HEK293 (cell line): ENCODE results near the gene TNS1.

Experiments
- CTCF ChIA-PET: fragments of 350-600 bp; formaldehyde crosslinking; extraction: SDS; loops from one replicate; lab custom pipeline; 2021; ENCODE audit warnings: antibody characterized with exemption; lab: Yijun Ruan, JAX
- POLR2A ChIA-PET: fragments of 300-600 bp; formaldehyde crosslinking; extraction: SDS; loops from one replicate; lab custom pipeline; 2020; ENCODE audit warnings: antibody characterized with exemption, inconsistent platforms; lab: Yijun Ruan, JAX
- H3K27ac ChIP-seq: fragments of 200-500 bp; sonication (Bioruptor generic); 2 replicates; pipeline ENCODE4 v1.5.1; 2014; ENCODE audit warnings: low read depth, low read length, control low read depth, inconsistent platforms; ENCODE audit errors: extremely low read depth
- H3K36me3 ChIP-seq, 2 experiments: fragments of 200-500 bp in 1 of 2; sonication (Bioruptor generic) in 1 of 2; 1 replicate in 1 of 2; 2 replicates in 1 of 2; pipeline ENCODE4 v1.5.1; 2014 to 2017; ENCODE audit warnings: inconsistent platforms in 2 of 2, low read length in 2 of 2; ENCODE audit not compliant: control insufficient read depth in 2 of 2, insufficient read depth in 1 of 2
- H3K4me1 ChIP-seq: fragments of 200-500 bp; sonication (Bioruptor generic); 2 replicates; pipeline ENCODE4 v1.5.1; 2014; ENCODE audit warnings: mild to moderate bottlenecking, low read length, inconsistent platforms; ENCODE audit not compliant: control insufficient read depth, insufficient read depth
- H3K4me3 ChIP-seq: 2 replicates; pipeline ENCODE4 v1.5.1; 2011; ENCODE audit warnings: low read depth, mild to moderate bottlenecking, control low read depth, low read length, moderate library complexity
- H3K9me3 ChIP-seq: fragments of 200-500 bp; sonication (Bioruptor generic); 2 replicates; pipeline ENCODE4 v1.5.1; 2014; ENCODE audit warnings: low read depth, low read length, inconsistent platforms; ENCODE audit not compliant: control insufficient read depth, insufficient read depth
- EGR2 ChIP-seq: fragments of 450-650 bp; formaldehyde crosslinking; IDR thresholded peaks from 2 replicates; pipeline ENCODE4 v1.5.1; 2016; ENCODE audit warnings: low read depth, missing biosample characterization, missing genetic modification characterization
- SP2 ChIP-seq: fragments of 450-650 bp; formaldehyde crosslinking; IDR thresholded peaks from 2 replicates; pipeline ENCODE4 v1.5.1; 2016; ENCODE audit warnings: missing biosample characterization, missing genetic modification characterization
- TRIM28 ChIP-seq: IDR thresholded peaks from 2 replicates; pipeline ENCODE4 v1.6.1; 2011; ENCODE audit warnings: low read length, control low read depth, borderline replicate concordance
- ZFHX2 ChIP-seq: fragments of 450-650 bp; formaldehyde crosslinking; conservative IDR thresholded peaks from 2 replicates; pipeline ENCODE4 v1.5.1; 2016; ENCODE audit warnings: missing biosample characterization, missing genetic modification characterization
- ZNF10 ChIP-seq: fragments of 450-650 bp; formaldehyde crosslinking; IDR thresholded peaks from 2 replicates; pipeline ENCODE4 v1.5.1; 2017; ENCODE audit warnings: missing biosample characterization, missing genetic modification characterization
- ZNF112 ChIP-seq: fragments of 450-650 bp; formaldehyde crosslinking; IDR thresholded peaks from 2 replicates; pipeline ENCODE4 v1.5.0; 2017; ENCODE audit warnings: missing biosample characterization, missing genetic modification characterization
- ZNF184 ChIP-seq: fragments of 450-650 bp; IDR thresholded peaks from 2 replicates; pipeline ENCODE4 v1.5.1; 2018; ENCODE audit warnings: missing biosample characterization, mild to moderate bottlenecking, missing genetic modification characterization
- ZNF23 ChIP-seq: fragments of 450-650 bp; formaldehyde crosslinking; IDR thresholded peaks from 2 replicates; pipeline ENCODE4 v1.5.1; 2016; ENCODE audit warnings: missing biosample characterization, missing genetic modification characterization, borderline replicate concordance
- ZNF266 ChIP-seq: fragments of 450-650 bp; formaldehyde crosslinking; IDR thresholded peaks from 2 replicates; pipeline ENCODE4 v1.5.1; 2016; ENCODE audit warnings: missing biosample characterization, missing genetic modification characterization, low read depth
- ZNF366 ChIP-seq: fragments of 450-650 bp; formaldehyde crosslinking; conservative IDR thresholded peaks from 2 replicates; pipeline ENCODE4 v1.5.1; 2016; ENCODE audit warnings: missing biosample characterization, missing genetic modification characterization
- ZNF48 ChIP-seq: fragments of 450-650 bp; formaldehyde crosslinking; IDR thresholded peaks from 2 replicates; pipeline ENCODE4 v1.5.1; 2016; ENCODE audit warnings: missing biosample characterization, missing genetic modification characterization
- ZNF670 ChIP-seq: fragments of 450-650 bp; formaldehyde crosslinking; IDR thresholded peaks from 2 replicates; pipeline ENCODE4 v1.5.1; 2016; ENCODE audit warnings: missing biosample characterization, missing genetic modification characterization, low read depth
- ZNF677 ChIP-seq: fragments of 450-650 bp; IDR thresholded peaks from 2 replicates; pipeline ENCODE4 v1.5.0; 2018; ENCODE audit warnings: missing biosample characterization, mild to moderate bottlenecking, missing genetic modification characterization, moderate library complexity
- ZNF792 ChIP-seq: fragments of 450-650 bp; formaldehyde crosslinking; IDR thresholded peaks from 2 replicates; pipeline ENCODE4 v1.5.1; 2016; ENCODE audit warnings: missing biosample characterization, missing genetic modification characterization
- ZNF843 ChIP-seq: fragments of 450-650 bp; formaldehyde crosslinking; IDR thresholded peaks from 2 replicates; pipeline ENCODE4 v1.5.1; 2016; ENCODE audit warnings: missing biosample characterization, missing genetic modification characterization
- TF ChIP-seq, protein P1 (sequence below): fragments of 450-650 bp; formaldehyde crosslinking; IDR thresholded peaks from 2 replicates; pipeline ENCODE4 v1.5.1; 2016; ENCODE audit warnings: missing biosample characterization, missing genetic modification characterization
- TF ChIP-seq, protein P2 (sequence below): fragments of 450-650 bp; formaldehyde crosslinking; IDR thresholded peaks from 2 replicates; pipeline ENCODE4 v1.5.1; 2016; ENCODE audit warnings: missing biosample characterization, missing genetic modification characterization
- TF ChIP-seq, protein P3 (sequence below): fragments of 450-650 bp; formaldehyde crosslinking; IDR thresholded peaks from 2 replicates; pipeline ENCODE4 v1.5.1; 2017; ENCODE audit warnings: missing biosample characterization, missing genetic modification characterization
- TF ChIP-seq, protein P4 (sequence below): fragments of 450-650 bp; formaldehyde crosslinking; IDR thresholded peaks from 2 replicates; pipeline ENCODE4 v1.5.1; 2017; ENCODE audit warnings: missing biosample characterization, missing genetic modification characterization
- TF ChIP-seq, protein P5 (sequence below): fragments of 450-650 bp; formaldehyde crosslinking; IDR thresholded peaks from 2 replicates; pipeline ENCODE4 v1.5.1; 2016; ENCODE audit warnings: missing biosample characterization, missing genetic modification characterization
- TF ChIP-seq, protein P6 (sequence below): fragments of 450-650 bp; formaldehyde crosslinking; IDR thresholded peaks from 2 replicates; pipeline ENCODE4 v1.5.1; 2016; ENCODE audit warnings: missing biosample characterization, missing genetic modification characterization
- TF ChIP-seq, protein P7 (sequence below): fragments of 450-650 bp; formaldehyde crosslinking; IDR thresholded peaks from 2 replicates; pipeline ENCODE4 v1.5.1; 2016; ENCODE audit warnings: missing biosample characterization, missing genetic modification characterization

The TNS1 gene

DNA sequence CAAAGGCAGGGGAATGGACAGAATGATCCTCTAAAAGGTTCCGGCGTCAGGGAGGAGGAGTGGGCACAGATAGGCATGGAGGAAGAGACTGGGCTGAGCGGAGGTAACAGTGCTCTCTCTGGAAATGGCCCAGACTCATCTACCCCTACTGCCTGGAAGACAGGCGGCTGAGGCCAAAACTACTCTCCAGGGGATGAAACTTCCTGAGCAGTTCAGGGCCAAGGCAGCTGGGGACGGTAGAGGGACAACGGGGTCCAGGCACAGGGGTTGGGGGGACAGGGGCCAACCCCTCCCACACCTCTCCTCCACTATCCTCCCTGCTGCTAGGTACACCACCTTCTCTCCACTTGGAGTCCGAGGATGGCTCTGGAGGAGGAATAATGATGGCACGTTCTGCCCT, 94.3 kb downstream of the TNS1 start (continued):
- TF ChIP-seq, protein P1, sequence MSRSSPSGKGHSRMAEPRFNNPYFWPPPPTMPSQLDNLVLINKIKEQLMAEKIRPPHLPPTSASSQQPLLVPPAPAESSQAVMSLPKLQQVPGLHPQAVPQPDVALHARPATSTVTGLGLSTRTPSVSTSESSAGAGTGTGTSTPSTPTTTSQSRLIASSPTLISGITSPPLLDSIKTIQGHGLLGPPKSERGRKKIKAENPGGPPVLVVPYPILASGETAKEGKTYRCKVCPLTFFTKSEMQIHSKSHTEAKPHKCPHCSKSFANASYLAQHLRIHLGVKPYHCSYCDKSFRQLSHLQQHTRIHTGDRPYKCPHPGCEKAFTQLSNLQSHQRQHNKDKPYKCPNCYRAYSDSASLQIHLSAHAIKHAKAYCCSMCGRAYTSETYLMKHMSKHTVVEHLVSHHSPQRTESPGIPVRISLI (tag by site-specific recombination), result no peak
- TF ChIP-seq ZNF48 (tag by site-specific recombination), result no peak
- TF ChIP-seq ZNF112 (tag by site-specific recombination), result no peak
- TF ChIP-seq ZNF677 (tag by site-specific recombination), result no peak
- TF ChIP-seq ZNF184 (tag by site-specific recombination), result no peak
- TF ChIP-seq ZNF266 (tag by site-specific recombination), result no peak
- TF ChIP-seq, protein P2, sequence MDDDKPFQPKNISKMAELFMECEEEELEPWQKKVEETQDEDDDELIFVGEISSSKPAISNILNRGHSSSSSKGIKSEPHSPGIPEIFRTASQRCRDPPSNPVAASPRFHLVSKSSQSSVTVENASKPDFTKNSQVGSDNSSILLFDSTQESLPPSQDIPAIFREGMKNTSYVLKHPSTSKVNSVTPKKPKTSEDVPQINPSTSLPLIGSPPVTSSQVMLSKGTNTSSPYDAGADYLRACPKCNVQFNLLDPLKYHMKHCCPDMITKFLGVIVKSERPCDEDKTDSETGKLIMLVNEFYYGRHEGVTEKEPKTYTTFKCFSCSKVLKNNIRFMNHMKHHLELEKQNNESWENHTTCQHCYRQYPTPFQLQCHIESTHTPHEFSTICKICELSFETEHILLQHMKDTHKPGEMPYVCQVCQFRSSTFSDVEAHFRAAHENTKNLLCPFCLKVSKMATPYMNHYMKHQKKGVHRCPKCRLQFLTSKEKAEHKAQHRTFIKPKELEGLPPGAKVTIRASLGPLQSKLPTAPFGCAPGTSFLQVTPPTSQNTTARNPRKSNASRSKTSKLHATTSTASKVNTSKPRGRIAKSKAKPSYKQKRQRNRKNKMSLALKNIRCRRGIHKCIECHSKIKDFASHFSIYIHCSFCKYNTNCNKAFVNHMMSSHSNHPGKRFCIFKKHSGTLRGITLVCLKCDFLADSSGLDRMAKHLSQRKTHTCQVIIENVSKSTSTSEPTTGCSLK, result no peak
- TF ChIP-seq, protein P3, sequence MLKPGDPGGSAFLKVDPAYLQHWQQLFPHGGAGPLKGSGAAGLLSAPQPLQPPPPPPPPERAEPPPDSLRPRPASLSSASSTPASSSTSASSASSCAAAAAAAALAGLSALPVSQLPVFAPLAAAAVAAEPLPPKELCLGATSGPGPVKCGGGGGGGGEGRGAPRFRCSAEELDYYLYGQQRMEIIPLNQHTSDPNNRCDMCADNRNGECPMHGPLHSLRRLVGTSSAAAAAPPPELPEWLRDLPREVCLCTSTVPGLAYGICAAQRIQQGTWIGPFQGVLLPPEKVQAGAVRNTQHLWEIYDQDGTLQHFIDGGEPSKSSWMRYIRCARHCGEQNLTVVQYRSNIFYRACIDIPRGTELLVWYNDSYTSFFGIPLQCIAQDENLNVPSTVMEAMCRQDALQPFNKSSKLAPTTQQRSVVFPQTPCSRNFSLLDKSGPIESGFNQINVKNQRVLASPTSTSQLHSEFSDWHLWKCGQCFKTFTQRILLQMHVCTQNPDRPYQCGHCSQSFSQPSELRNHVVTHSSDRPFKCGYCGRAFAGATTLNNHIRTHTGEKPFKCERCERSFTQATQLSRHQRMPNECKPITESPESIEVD (tag by site-specific recombination), result no peak
- TF ChIP-seq SP2 (tag by site-specific recombination), result no peak

DNA sequence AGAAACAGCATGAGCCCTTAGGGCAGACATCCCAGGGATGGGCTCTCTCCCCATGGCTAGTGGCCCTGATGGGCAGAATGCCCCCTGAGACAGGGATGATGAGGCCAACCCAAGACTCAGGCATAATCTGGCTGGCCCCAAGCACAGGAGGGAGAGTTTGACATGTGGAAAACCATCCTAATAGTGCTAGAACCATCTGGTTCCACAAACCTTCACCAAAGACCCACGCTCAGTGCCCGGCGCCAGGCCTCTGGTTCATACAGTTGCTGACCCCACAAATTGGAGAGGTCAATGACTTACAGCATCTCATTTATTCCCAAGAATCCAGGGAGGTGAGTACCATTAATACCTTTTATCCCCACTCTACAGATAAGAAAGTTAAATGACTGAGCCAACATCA, 95.5 kb downstream of the TNS1 start:
- H3K4me1 ChIP-seq, result no peaks in the 10 kb centered on the region

More for the DNA sequence above, 95.5 kb downstream of the TNS1 start:
- POLR2A ChIA-PET, result no interaction called here
- CTCF ChIA-PET, result no interaction called here
- no peaks in the 10 kb centered on the region for H3K36me3 ChIP-seq
- no peaks in the 10 kb centered on the region for H3K9me3 ChIP-seq
- H3K27ac ChIP-seq, result no peak overlapping the region
- TF ChIP-seq, protein P4, sequence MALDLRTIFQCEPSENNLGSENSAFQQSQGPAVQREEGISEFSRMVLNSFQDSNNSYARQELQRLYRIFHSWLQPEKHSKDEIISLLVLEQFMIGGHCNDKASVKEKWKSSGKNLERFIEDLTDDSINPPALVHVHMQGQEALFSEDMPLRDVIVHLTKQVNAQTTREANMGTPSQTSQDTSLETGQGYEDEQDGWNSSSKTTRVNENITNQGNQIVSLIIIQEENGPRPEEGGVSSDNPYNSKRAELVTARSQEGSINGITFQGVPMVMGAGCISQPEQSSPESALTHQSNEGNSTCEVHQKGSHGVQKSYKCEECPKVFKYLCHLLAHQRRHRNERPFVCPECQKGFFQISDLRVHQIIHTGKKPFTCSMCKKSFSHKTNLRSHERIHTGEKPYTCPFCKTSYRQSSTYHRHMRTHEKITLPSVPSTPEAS (tag by site-specific recombination), result no peak
- TF ChIP-seq ZNF670 (tag by site-specific recombination) (no peak), EGR2 (no peak), ZNF366 (tag by site-specific recombination) (no peak), TRIM28 (no peak), ZNF843 (tag by site-specific recombination) (no peak), ZNF792 (tag by site-specific recombination) (no peak), ZNF23 (tag by site-specific recombination) (no peak), ZFHX2 (tag by site-specific recombination) (no peak), ZNF10 (no peak)
- TF ChIP-seq, protein P5, sequence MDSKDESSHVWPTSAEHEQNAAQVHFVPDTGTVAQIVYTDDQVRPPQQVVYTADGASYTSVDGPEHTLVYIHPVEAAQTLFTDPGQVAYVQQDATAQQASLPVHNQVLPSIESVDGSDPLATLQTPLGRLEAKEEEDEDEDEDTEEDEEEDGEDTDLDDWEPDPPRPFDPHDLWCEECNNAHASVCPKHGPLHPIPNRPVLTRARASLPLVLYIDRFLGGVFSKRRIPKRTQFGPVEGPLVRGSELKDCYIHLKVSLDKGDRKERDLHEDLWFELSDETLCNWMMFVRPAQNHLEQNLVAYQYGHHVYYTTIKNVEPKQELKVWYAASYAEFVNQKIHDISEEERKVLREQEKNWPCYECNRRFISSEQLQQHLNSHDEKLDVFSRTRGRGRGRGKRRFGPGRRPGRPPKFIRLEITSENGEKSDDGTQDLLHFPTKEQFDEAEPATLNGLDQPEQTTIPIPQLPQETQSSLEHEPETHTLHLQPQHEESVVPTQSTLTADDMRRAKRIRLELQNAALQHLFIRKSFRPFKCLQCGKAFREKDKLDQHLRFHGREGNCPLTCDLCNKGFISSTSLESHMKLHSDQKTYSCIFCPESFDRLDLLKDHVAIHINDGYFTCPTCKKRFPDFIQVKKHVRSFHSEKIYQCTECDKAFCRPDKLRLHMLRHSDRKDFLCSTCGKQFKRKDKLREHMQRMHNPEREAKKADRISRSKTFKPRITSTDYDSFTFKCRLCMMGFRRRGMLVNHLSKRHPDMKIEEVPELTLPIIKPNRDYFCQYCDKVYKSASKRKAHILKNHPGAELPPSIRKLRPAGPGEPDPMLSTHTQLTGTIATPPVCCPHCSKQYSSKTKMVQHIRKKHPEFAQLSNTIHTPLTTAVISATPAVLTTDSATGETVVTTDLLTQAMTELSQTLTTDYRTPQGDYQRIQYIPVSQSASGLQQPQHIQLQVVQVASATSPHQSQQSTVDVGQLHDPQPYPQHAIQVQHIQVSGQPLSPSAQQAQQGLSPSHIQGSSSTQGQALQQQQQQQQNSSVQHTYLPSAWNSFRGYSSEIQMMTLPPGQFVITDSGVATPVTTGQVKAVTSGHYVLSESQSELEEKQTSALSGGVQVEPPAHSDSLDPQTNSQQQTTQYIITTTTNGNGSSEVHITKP (tag by site-specific recombination), result no peak
- TF ChIP-seq, protein P6, sequence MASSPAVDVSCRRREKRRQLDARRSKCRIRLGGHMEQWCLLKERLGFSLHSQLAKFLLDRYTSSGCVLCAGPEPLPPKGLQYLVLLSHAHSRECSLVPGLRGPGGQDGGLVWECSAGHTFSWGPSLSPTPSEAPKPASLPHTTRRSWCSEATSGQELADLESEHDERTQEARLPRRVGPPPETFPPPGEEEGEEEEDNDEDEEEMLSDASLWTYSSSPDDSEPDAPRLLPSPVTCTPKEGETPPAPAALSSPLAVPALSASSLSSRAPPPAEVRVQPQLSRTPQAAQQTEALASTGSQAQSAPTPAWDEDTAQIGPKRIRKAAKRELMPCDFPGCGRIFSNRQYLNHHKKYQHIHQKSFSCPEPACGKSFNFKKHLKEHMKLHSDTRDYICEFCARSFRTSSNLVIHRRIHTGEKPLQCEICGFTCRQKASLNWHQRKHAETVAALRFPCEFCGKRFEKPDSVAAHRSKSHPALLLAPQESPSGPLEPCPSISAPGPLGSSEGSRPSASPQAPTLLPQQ (tag by site-specific recombination), result no peak
- TF ChIP-seq, protein P7, sequence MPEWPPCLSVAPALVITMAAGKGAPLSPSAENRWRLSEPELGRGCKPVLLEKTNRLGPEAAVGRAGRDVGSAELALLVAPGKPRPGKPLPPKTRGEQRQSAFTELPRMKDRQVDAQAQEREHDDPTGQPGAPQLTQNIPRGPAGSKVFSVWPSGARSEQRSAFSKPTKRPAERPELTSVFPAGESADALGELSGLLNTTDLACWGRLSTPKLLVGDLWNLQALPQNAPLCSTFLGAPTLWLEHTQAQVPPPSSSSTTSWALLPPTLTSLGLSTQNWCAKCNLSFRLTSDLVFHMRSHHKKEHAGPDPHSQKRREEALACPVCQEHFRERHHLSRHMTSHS (tag by site-specific recombination), result no peak
- no peak overlapping the region for H3K4me3 ChIP-seq
